Activated CD4-positive, alpha-beta memory T cell treated with anti-CD3 and anti-CD28 coated beads for 36 hours (primary cell): ENCODE measurements around the gene FTCDNL1. TPM values are rescaled to one million over a fixed set of nuclear protein-coding genes. Genes with fewer than 3 reads are reported as not detected.
A peak's percentile ranks its signal among the peaks of the same experiment; 100 is the strongest.

Experiments used
- CTCF ChIA-PET: fragments of 350-600 bp; sonication (Branson Sonifier 250); formaldehyde crosslinking; loops from one replicate; lab custom pipeline; 2021; ENCODE audit warnings: antibody characterized with exemption, inconsistent platforms; lab: Charles Lee
- POLR2A ChIA-PET: fragments of 350-600 bp; sonication (Branson Sonifier 250); formaldehyde crosslinking; loops from one replicate; lab custom pipeline; 2021; ENCODE audit warnings: antibody characterized with exemption; lab: Charles Lee
- DNase-seq: peaks from one replicate; pipeline ENCODE4 v3.0.0-alpha.2; 2020
- H3K27ac Mint-ChIP-seq: one replicate; pipeline ENCODE4 v1.8.0; 2021; ENCODE audit warnings: mixed read lengths
- H3K27me3 Mint-ChIP-seq: one replicate; pipeline ENCODE4 v1.8.0; 2021; ENCODE audit warnings: mixed read lengths
- H3K36me3 Mint-ChIP-seq: one replicate; pipeline ENCODE4 v1.8.0; 2021; ENCODE audit warnings: mixed read lengths
- H3K4me1 Mint-ChIP-seq: one replicate; pipeline ENCODE4 v1.8.0; 2021; ENCODE audit warnings: low read depth, mixed read lengths
- H3K4me3 Mint-ChIP-seq: one replicate; pipeline ENCODE4 v1.8.0; 2021; ENCODE audit warnings: mild to moderate bottlenecking, mixed read lengths
- H3K9me3 Mint-ChIP-seq: one replicate; pipeline ENCODE4 v1.8.0; 2021; ENCODE audit warnings: mixed read lengths
- intact Hi-C: fragments of 100-400 bp; cut with micrococcal nuclease; formaldehyde crosslinking; loops from one replicate; pipeline ENCODE4 v1.15.1; 2023
- total RNA-seq, 2 experiments: library from RNA; stranded (reverse); gene quantifications; one replicate each; pipeline ENCODE4 v1.2.3, GENCODE V29; 2021

The FTCDNL1 gene
- total RNA-seq, 2 experiments from 2014 or later = 2.9 to 3.3 TPM

- Mint-ChIP-seq H3K27me3 (peaks cover 6% of the 10 kb centered on the region), H3K27ac (no peak overlapping the region), H3K36me3 (no peaks in the 10 kb centered on the region), H3K9me3 (no peaks in the 10 kb centered on the region), H3K4me1 (no peaks in the 10 kb centered on the region), H3K4me3 (no peak overlapping the region)
- DNase-seq = no peak
- intact Hi-C loops = no loop called here
- CTCF ChIA-PET = interaction anchor here (2.9 kb wide), 1 partner anchor 9 kb away, joined by 19 read pairs; no protein-coding TSS in a partner anchor
- POLR2A ChIA-PET = no interaction called here
These were observed 101.4 kb downstream of the FTCDNL1 start for GRCh38 chr2:199749571-199749970.

- Mint-ChIP-seq H3K27me3 (peaks cover 4% of the 10 kb centered on the region), H3K4me3 (no peak overlapping the region), H3K36me3 (no peaks in the 10 kb centered on the region), H3K27ac (no peak overlapping the region), H3K9me3 (no peaks in the 10 kb centered on the region), H3K4me1 (peaks cover 3% of the 10 kb centered on the region)
- ChIA-PET POLR2A (no interaction called here), CTCF (no interaction called here)
- no peak for DNase-seq
- intact Hi-C loops = no loop called here
These were observed 106.3 kb downstream of the FTCDNL1 start for GRCh38 chr2:199744724-199745123.

- CTCF ChIA-PET = no interaction called here
- POLR2A ChIA-PET = no interaction called here
- no peak for DNase-seq
- H3K4me1 Mint-ChIP-seq = peaks cover 6% of the 10 kb centered on the region
- intact Hi-C loops = no loop called here
- H3K27me3 Mint-ChIP-seq = peaks cover 9% of the 10 kb centered on the region
- no peak overlapping the region for H3K4me3 Mint-ChIP-seq
- no peaks in the 10 kb centered on the region for H3K36me3 Mint-ChIP-seq
- no peak overlapping the region for H3K27ac Mint-ChIP-seq
- H3K9me3 Mint-ChIP-seq = no peaks in the 10 kb centered on the region
These were observed 106.7 kb downstream of the FTCDNL1 start for GRCh38 chr2:199744260-199744659.

- Mint-ChIP-seq H3K27me3 (peaks cover 16% of the 10 kb centered on the region), H3K4me1 (peaks cover 6% of the 10 kb centered on the region), H3K27ac (no peak overlapping the region), H3K9me3 (no peaks in the 10 kb centered on the region), H3K36me3 (no peaks in the 10 kb centered on the region), H3K4me3 (no peak overlapping the region)
- POLR2A ChIA-PET = no interaction called here
- CTCF ChIA-PET = interaction anchor here (1.5 kb wide), 1 partner anchor 39 kb away, joined by 7 read pairs; no protein-coding TSS in a partner anchor
- no peak for DNase-seq
- intact Hi-C loops = no loop called here
These were observed 107.4 kb downstream of the FTCDNL1 start for GRCh38 chr2:199743415-199744120.

- POLR2A ChIA-PET = no interaction called here
- peaks cover 21% of the 10 kb centered on the region for H3K27me3 Mint-ChIP-seq
- H3K4me1 Mint-ChIP-seq = peaks cover 6% of the 10 kb centered on the region
- H3K9me3 Mint-ChIP-seq = no peaks in the 10 kb centered on the region
- DNase-seq = no peak
- intact Hi-C loops = no loop called here
- H3K4me3 Mint-ChIP-seq = no peak overlapping the region
- H3K36me3 Mint-ChIP-seq = no peaks in the 10 kb centered on the region
- CTCF ChIA-PET = interaction anchor here (1.5 kb wide), 1 partner anchor 39 kb away, joined by 7 read pairs; no protein-coding TSS in a partner anchor
- no peak overlapping the region for H3K27ac Mint-ChIP-seq
These were observed 108.1 kb downstream of the FTCDNL1 start for GRCh38 chr2:199742884-199743283.

GRCh38 chr2:199740111-199740428 lies 110.9 kb downstream of the FTCDNL1 start:
- intact Hi-C loops = loop anchor here (2.0 kb wide), 1 partner anchor 143 kb away; no protein-coding TSS in a partner anchor
- no peak overlapping the region for H3K4me3 Mint-ChIP-seq
- no peaks in the 10 kb centered on the region for H3K36me3 Mint-ChIP-seq
- no peak for DNase-seq
- ChIA-PET POLR2A (no interaction called here), CTCF (interaction anchor here (0.6 to 4.0 kb wide), 44 partner anchors 8 to 1443 kb away, joined by 3 to 48 read pairs (median 4); no protein-coding TSS in a partner anchor)
- H3K27ac Mint-ChIP-seq = no peak overlapping the region
- H3K4me1 Mint-ChIP-seq = peaks cover 6% of the 10 kb centered on the region
- H3K9me3 Mint-ChIP-seq = no peaks in the 10 kb centered on the region
- H3K27me3 Mint-ChIP-seq = peaks cover 24% of the 10 kb centered on the region

GRCh38 chr2:199739413-199740110 lies 111.4 kb downstream of the FTCDNL1 start:
- peaks cover 6% of the 10 kb centered on the region for H3K4me1 Mint-ChIP-seq
- intact Hi-C loops = loop anchor here (1.0 to 2.0 kb wide), 3 partner anchors 35 to 1425 kb away; no protein-coding TSS in a partner anchor
- no peaks in the 10 kb centered on the region for H3K9me3 Mint-ChIP-seq
- no peak overlapping the region for H3K27ac Mint-ChIP-seq
- DNase-seq = peak; percentile 70
- peaks cover 23% of the 10 kb centered on the region for H3K27me3 Mint-ChIP-seq
- no peak overlapping the region for H3K4me3 Mint-ChIP-seq
- ChIA-PET POLR2A (no interaction called here), CTCF (interaction anchor here (0.7 to 4.0 kb wide), 43 partner anchors 8 to 1442 kb away, joined by 3 to 48 read pairs (median 4); no protein-coding TSS in a partner anchor)
- no peaks in the 10 kb centered on the region for H3K36me3 Mint-ChIP-seq

- Mint-ChIP-seq H3K27ac (no peak overlapping the region), H3K36me3 (no peaks in the 10 kb centered on the region), H3K4me3 (no peak overlapping the region), H3K4me1 (peaks cover 6% of the 10 kb centered on the region), H3K9me3 (no peaks in the 10 kb centered on the region), H3K27me3 (peaks cover 23% of the 10 kb centered on the region)
- DNase-seq = no peak
- ChIA-PET CTCF (interaction anchor here (0.8 to 4.0 kb wide), 11 partner anchors 10 to 1429 kb away, joined by 3 to 48 read pairs (median 6); no protein-coding TSS in a partner anchor), POLR2A (no interaction called here)
- intact Hi-C loops = loop anchor here (1.0 to 2.0 kb wide), 2 partner anchors 35 to 1424 kb away; no protein-coding TSS in a partner anchor
These were observed 112.1 kb downstream of the FTCDNL1 start for GRCh38 chr2:199738727-199739412.

GRCh38 chr2:199734651-199735050 lies 116.3 kb downstream of the FTCDNL1 start:
- DNase-seq = no peak
- peaks cover 3% of the 10 kb centered on the region for H3K4me1 Mint-ChIP-seq
- CTCF ChIA-PET = no interaction called here
- POLR2A ChIA-PET = no interaction called here
- H3K27me3 Mint-ChIP-seq = peaks cover 33% of the 10 kb centered on the region
- no peak overlapping the region for H3K27ac Mint-ChIP-seq
- intact Hi-C loops = no loop called here
- no peaks in the 10 kb centered on the region for H3K36me3 Mint-ChIP-seq
- no peak overlapping the region for H3K4me3 Mint-ChIP-seq
- no peaks in the 10 kb centered on the region for H3K9me3 Mint-ChIP-seq

GRCh38 chr2:199734011-199734410 lies 117.0 kb downstream of the FTCDNL1 start:
- no peaks in the 10 kb centered on the region for H3K9me3 Mint-ChIP-seq
- intact Hi-C loops = no loop called here

GRCh38 chr2:199727801-199728200 lies 123.2 kb downstream of the FTCDNL1 start:
- Mint-ChIP-seq H3K27ac (no peak overlapping the region), H3K4me3 (no peak overlapping the region), H3K9me3 (no peaks in the 10 kb centered on the region), H3K36me3 (no peaks in the 10 kb centered on the region), H3K4me1 (no peaks in the 10 kb centered on the region), H3K27me3 (peaks cover 37% of the 10 kb centered on the region)
- intact Hi-C loops = no loop called here
- DNase-seq = no peak
- CTCF ChIA-PET = interaction anchor here (2.6 kb wide), 1 partner anchor 12 kb away, joined by 8 read pairs; no protein-coding TSS in a partner anchor
- POLR2A ChIA-PET = no interaction called here

More at GRCh38 chr2:199734011-199734410, 117.0 kb downstream of the FTCDNL1 start:
- no peak overlapping the region for H3K4me3 Mint-ChIP-seq
- H3K27me3 Mint-ChIP-seq = peaks cover 31% of the 10 kb centered on the region
- no peaks in the 10 kb centered on the region for H3K36me3 Mint-ChIP-seq
- no peak for DNase-seq
- no peak overlapping the region for H3K27ac Mint-ChIP-seq
- H3K4me1 Mint-ChIP-seq = no peaks in the 10 kb centered on the region
- POLR2A ChIA-PET = no interaction called here
- CTCF ChIA-PET = no interaction called here

- H3K9me3 Mint-ChIP-seq = no peaks in the 10 kb centered on the region
- H3K36me3 Mint-ChIP-seq = no peaks in the 10 kb centered on the region
- H3K27me3 Mint-ChIP-seq = peaks cover 37% of the 10 kb centered on the region
- H3K4me3 Mint-ChIP-seq = no peak overlapping the region
- CTCF ChIA-PET = no interaction called here
- intact Hi-C loops = no loop called here
- no peaks in the 10 kb centered on the region for H3K4me1 Mint-ChIP-seq
- H3K27ac Mint-ChIP-seq = no peak overlapping the region
- no peak for DNase-seq
- POLR2A ChIA-PET = no interaction called here
These were observed 123.7 kb downstream of the FTCDNL1 start for GRCh38 chr2:199727306-199727705.
